ENCODE measurements around the gene MSLN.

DNA sequence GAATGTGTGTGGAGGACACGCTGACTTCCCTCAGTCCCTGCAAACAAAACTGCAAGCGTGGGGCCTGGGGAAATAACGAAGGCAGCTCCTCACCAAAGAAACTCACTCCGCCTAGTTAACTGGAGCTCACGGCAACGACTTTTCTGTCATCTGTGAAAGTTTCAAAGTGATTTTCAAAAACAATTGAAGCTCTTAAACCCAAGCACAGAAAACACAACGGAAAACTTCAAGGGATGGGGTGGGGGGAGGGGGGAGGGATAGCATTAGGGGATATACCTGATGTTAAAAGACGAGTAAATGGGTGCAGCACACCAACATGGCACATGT, 43.2 kb downstream of the MSLN start:
- TF ChIP-seq, protein P1, sequence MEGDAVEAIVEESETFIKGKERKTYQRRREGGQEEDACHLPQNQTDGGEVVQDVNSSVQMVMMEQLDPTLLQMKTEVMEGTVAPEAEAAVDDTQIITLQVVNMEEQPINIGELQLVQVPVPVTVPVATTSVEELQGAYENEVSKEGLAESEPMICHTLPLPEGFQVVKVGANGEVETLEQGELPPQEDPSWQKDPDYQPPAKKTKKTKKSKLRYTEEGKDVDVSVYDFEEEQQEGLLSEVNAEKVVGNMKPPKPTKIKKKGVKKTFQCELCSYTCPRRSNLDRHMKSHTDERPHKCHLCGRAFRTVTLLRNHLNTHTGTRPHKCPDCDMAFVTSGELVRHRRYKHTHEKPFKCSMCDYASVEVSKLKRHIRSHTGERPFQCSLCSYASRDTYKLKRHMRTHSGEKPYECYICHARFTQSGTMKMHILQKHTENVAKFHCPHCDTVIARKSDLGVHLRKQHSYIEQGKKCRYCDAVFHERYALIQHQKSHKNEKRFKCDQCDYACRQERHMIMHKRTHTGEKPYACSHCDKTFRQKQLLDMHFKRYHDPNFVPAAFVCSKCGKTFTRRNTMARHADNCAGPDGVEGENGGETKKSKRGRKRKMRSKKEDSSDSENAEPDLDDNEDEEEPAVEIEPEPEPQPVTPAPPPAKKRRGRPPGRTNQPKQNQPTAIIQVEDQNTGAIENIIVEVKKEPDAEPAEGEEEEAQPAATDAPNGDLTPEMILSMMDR (IDR thresholded peaks at IDR 0.05; ENCODE audit: control extremely low read depth in 1 of 3, insufficient read depth in 1 of 3, low read depth in 1 of 3, low read length in 3 of 3), result no peak
- no peak for TF ChIP-seq TBP (IDR thresholded peaks at IDR 0.05; ENCODE audit: low read depth, low read length)
